GM19467 (cell line): ENCODE data around the gene TNFSF4.
"Not testable (repeated sequence)": the region's sequence is repeated elsewhere in the genome, so short reads cannot be mapped to it uniquely, and the experiment has no call there.

Experiments
- ATAC-seq: cut with Tn5 transposase; IDR thresholded peaks from one replicate; pipeline ENCODE4 v1.9.1; 2021; ENCODE audit warnings: mild to moderate bottlenecking, moderate library complexity; ENCODE audit not compliant: unreplicated experiment

The TNFSF4 gene

GRCh38 chr1:173168941-173169340, 38.2 kb downstream of the TNFSF4 start:
- ATAC-seq, result no peak

- ATAC-seq, result no peak
Observed at GRCh38 chr1:173164686-173165085, 42.4 kb downstream of the TNFSF4 start.

GRCh38 chr1:173164178-173164577, 43.0 kb downstream of the TNFSF4 start:
- no peak for ATAC-seq

GRCh38 chr1:173163222-173163621, 43.9 kb downstream of the TNFSF4 start:
- ATAC-seq, result no peak

GRCh38 chr1:173162601-173163000, 44.5 kb downstream of the TNFSF4 start:
- no peak for ATAC-seq

GRCh38 chr1:173161510-173162221, 45.5 kb downstream of the TNFSF4 start:
- no peak for ATAC-seq

- ATAC-seq, result not testable (repeated sequence)
Observed at GRCh38 chr1:173153964-173154363, 53.2 kb downstream of the TNFSF4 start.

GRCh38 chr1:173153503-173153902, 53.6 kb downstream of the TNFSF4 start:
- ATAC-seq, result no peak

GRCh38 chr1:173152598-173152997, 54.5 kb downstream of the TNFSF4 start:
- no peak for ATAC-seq

- no peak for ATAC-seq
Observed at GRCh38 chr1:173150795-173151194, 56.3 kb downstream of the TNFSF4 start.

- ATAC-seq, result no peak
Observed at GRCh38 chr1:173149887-173150286, 57.2 kb downstream of the TNFSF4 start.

GRCh38 chr1:173148971-173149370, 58.2 kb downstream of the TNFSF4 start:
- ATAC-seq, result no peak

- no peak for ATAC-seq
Observed at GRCh38 chr1:173148545-173148944, 58.6 kb downstream of the TNFSF4 start.

- ATAC-seq, result no peak
Observed at GRCh38 chr1:173140733-173141132, 66.4 kb downstream of the TNFSF4 start.

- ATAC-seq, result no peak
Observed at GRCh38 chr1:173139706-173140105, 67.4 kb downstream of the TNFSF4 start.

- ATAC-seq, result no peak
Observed at GRCh38 chr1:173137107-173137706, 69.9 kb downstream of the TNFSF4 start.

GRCh38 chr1:173134800-173135199, 72.3 kb downstream of the TNFSF4 start:
- ATAC-seq, result no peak

GRCh38 chr1:173134029-173134428, 73.1 kb downstream of the TNFSF4 start:
- no peak for ATAC-seq
